ENCODE results near the gene AUNIP.

GRCh38 chr1:25804964-25805862, 54.0 kb downstream of the AUNIP start:
- TF ChIP-seq CTCF (IDR thresholded peaks at IDR 0.05) (no peak), ZFX (IDR thresholded peaks at IDR 0.05; ENCODE audit: borderline replicate concordance) (no peak)
